Liver (tissue), 9 donors: ENCODE measurements around the gene FAM171A1. TPM values are rescaled to one million over a fixed set of nuclear protein-coding genes. Genes with fewer than 3 reads are reported as not detected.

ENCODE experiments used
- DNase-seq: peaks from one replicate; pipeline ENCODE4 v3.0.0-alpha.2; 2017; ENCODE audit warnings: low spot score
- H3K27ac ChIP-seq, 2 donors: one replicate each; pipeline ENCODE4 v1.7.0; 2013; ENCODE audit warnings: inconsistent platforms in 2 of 2, low read length in 2 of 2, control low read depth in 1 of 2, low read depth in 1 of 2, mild to moderate bottlenecking in 1 of 2
- H3K27me3 ChIP-seq, 4 donors: one replicate each; pipeline versions ENCODE4 v1.6.1 to v1.7.0; 2013; ENCODE audit warnings: low read length in 3 of 4, inconsistent platforms in 1 of 4, mild to moderate bottlenecking in 1 of 4, moderate library complexity in 1 of 4; ENCODE audit not compliant: control insufficient read depth in 4 of 4, insufficient read depth in 4 of 4
- H3K36me3 ChIP-seq, 4 donors: one replicate each; pipeline versions ENCODE4 v1.6.1 to v1.7.0; 2013; ENCODE audit warnings: low read length in 3 of 4, mild to moderate bottlenecking in 3 of 4, low read depth in 1 of 4, moderate library complexity in 1 of 4; ENCODE audit not compliant: control insufficient read depth in 4 of 4, insufficient read depth in 3 of 4
- H3K4me1 ChIP-seq, 4 donors: one replicate each; pipeline versions ENCODE4 v1.6.1 to v1.7.0; 2013; ENCODE audit warnings: low read length in 3 of 4, mild to moderate bottlenecking in 3 of 4, moderate library complexity in 1 of 4; ENCODE audit not compliant: control insufficient read depth in 4 of 4, insufficient read depth in 4 of 4
- H3K4me3 ChIP-seq, 3 donors: one replicate each; pipeline versions ENCODE4 v1.6.1 to v1.7.0; 2013; ENCODE audit warnings: low read length in 3 of 3, control low read depth in 1 of 3, low read depth in 1 of 3, mild to moderate bottlenecking in 1 of 3
- H3K9ac ChIP-seq, 2 donors: one replicate each; pipeline ENCODE4 v1.7.0; 2013; ENCODE audit warnings: low read length in 2 of 2, mild to moderate bottlenecking in 2 of 2, moderate library complexity in 2 of 2, control low read depth in 1 of 2, low read depth in 1 of 2
- H3K9me3 ChIP-seq, 4 donors: one replicate each; pipeline versions ENCODE4 v1.6.1 to v1.7.0; 2013; ENCODE audit warnings: low read length in 3 of 4; ENCODE audit not compliant: control insufficient read depth in 4 of 4
- EGR1 ChIP-seq, 2 donors: IDR thresholded peaks; 2 replicates each; pipeline ENCODE4 v1.6.1; 2016 to 2018; ENCODE audit warnings: antibody characterized with exemption in 2 of 2, low read depth in 2 of 2
- FOXA2 ChIP-seq: IDR thresholded peaks from 2 replicates; pipeline ENCODE4 v1.6.1; 2016; ENCODE audit warnings: antibody characterized with exemption
- GABPA ChIP-seq, 2 donors: IDR thresholded peaks in 1 of 2; conservative IDR thresholded peaks in 1 of 2; 2 replicates each; pipeline ENCODE4 v1.6.1; 2016; ENCODE audit warnings: antibody characterized with exemption in 2 of 2, mild to moderate bottlenecking in 1 of 2, moderate library complexity in 1 of 2
- HNF4A ChIP-seq, 2 donors: conservative IDR thresholded peaks; 2 replicates each; pipeline ENCODE4 v1.6.1; 2016; ENCODE audit warnings: antibody characterized with exemption in 2 of 2, mild to moderate bottlenecking in 2 of 2
- HNF4G ChIP-seq: IDR thresholded peaks from 2 replicates; pipeline ENCODE4 v1.6.1; 2016; ENCODE audit warnings: antibody characterized with exemption
- RXRA ChIP-seq, 2 donors: IDR thresholded peaks; 2 replicates each; pipeline ENCODE4 v1.6.1; 2017 to 2018; ENCODE audit warnings: antibody characterized with exemption in 2 of 2, mild to moderate bottlenecking in 1 of 2
- SP1 ChIP-seq: IDR thresholded peaks from 2 replicates; pipeline ENCODE4 v1.6.1; 2018; ENCODE audit warnings: antibody characterized with exemption, mild to moderate bottlenecking
- TAF1 ChIP-seq: conservative IDR thresholded peaks from 2 replicates; pipeline ENCODE4 v1.6.1; 2016; ENCODE audit warnings: antibody characterized with exemption, mild to moderate bottlenecking
- YY1 ChIP-seq: IDR thresholded peaks from 2 replicates; pipeline ENCODE4 v1.6.1; 2016; ENCODE audit warnings: antibody characterized with exemption, mild to moderate bottlenecking
- WGBS: extraction: QIAGEN DNeasy Blood & Tissue Kit; methylation state at CpG from one replicate; pipeline ENCODE4 v1.1.7; 2013; 5-methylcytosine and 5-hydroxymethylcytosine counted together
- polyA plus RNA-seq, 2 donors: library from polyadenylated mRNA; stranded (reverse) in 1 of 2; unstranded in 1 of 2; fragments of 200-250 nt in 1 of 2; fragments of >200 nt in 1 of 2; fragmentation: Nextera tagmentation in 1 of 2; extraction: Ambion mirVana in 1 of 2; gene quantifications; one replicate each; pipeline versions ENCODE4 v1.2.1 to v1.2.3, GENCODE V29; 2013 to 2015
- total RNA-seq, 2 donors: library from RNA; depleted of rRNA; stranded (reverse); fragments of >200 nt; gene quantifications; one replicate each; pipeline ENCODE4 v1.2.3, GENCODE V29; 2014
- TF ChIP-seq, protein P1 (sequence below): fragments of 150-350 bp; IDR thresholded peaks from 2 replicates; pipeline ENCODE4 v1.5.1; 2017; ENCODE audit warnings: improper control_type of control experiment, low read depth, low read length; ENCODE audit not compliant: missing input control
- TF ChIP-seq, protein P2 (sequence below): IDR thresholded peaks from 2 replicates; pipeline ENCODE4 v1.6.1; 2016; ENCODE audit warnings: antibody characterized with exemption, mild to moderate bottlenecking
- donor health status: healthy.
- donor health status: healthy.
- donor health status: healthy.
- donor health status: healthy.
- donor health status: healthy.

The FAM171A1 gene
- total and polyA plus RNA-seq, 4 donors: 2.5 to 10.2 (median 7.7) TPM

DNA sequence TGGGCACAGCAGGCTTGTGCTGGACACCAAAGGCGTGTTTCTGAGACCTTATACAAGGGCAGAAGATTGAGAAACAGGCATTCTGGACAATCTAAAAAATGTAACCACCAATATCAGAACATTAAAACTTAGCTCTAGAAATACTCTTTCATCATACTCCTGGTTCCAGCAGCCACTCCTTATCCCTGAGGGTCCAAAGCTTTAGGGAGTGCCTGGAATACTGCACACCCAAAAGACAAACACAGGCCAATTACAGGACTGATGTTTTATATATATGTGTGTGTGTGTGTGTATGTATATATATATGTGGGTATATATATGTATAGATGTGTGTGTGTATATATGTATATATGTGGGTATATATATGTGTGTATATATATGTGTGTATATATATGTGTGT is 39.6 kb downstream of the FAM171A1 start:
- Histone ChIP-seq H3K36me3 (no peaks in the 10 kb centered on the region), H3K27me3 (no peaks in the 10 kb centered on the region), H3K4me1 (peaks cover 16 to 31% (median 27%) of the 10 kb centered on the region in 4 donors), H3K9ac (no peak overlapping the region), H3K9me3 (no peaks in the 10 kb centered on the region), H3K27ac (no peak overlapping the region), H3K4me3 (no peak overlapping the region)
- 73% methylated on average over 1 of the region's 1 CpG for WGBS
- DNase-seq: no peak
- TF ChIP-seq SP1: peak; percentile 35
- peak; percentile 40 for TF ChIP-seq HNF4G
- TF ChIP-seq RXRA (IDR thresholded peaks at IDR 0.05): no peak
- no peak for TF ChIP-seq YY1
- peak; percentile 28 to 69 for TF ChIP-seq HNF4A (conservative IDR thresholded peaks at IDR 0.05)

DNA sequence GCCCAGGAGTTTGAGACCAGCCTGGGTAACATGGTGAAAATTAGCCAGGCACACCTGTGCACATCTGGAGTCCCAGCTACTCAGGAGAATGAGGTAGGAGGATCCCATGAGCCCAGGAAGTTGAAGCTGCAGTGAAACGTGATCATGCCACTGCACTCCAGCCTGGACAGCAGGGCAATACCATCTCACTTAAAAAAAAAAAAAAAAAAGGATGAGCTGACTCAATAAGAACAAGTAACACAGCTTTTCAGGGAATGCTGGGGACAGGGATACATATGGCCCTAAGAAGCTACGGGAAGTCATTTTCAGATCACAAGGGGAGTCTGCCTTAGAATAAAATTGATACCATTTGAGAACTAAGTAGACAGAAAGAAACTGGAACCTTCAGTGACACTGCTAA is 41.7 kb downstream of the FAM171A1 start:
- Histone ChIP-seq H3K36me3 (no peaks in the 10 kb centered on the region), H3K27ac (no peak overlapping the region), H3K9ac (no peak overlapping the region), H3K9me3 (no peaks in the 10 kb centered on the region), H3K27me3 (no peaks in the 10 kb centered on the region), H3K4me3 (no peak overlapping the region), H3K4me1 (peaks cover 9 to 11% (median 10%) of the 10 kb centered on the region in 4 donors)
- DNase-seq: no peak
- TF ChIP-seq GABPA (IDR thresholded peaks at IDR 0.05 in 1 of 2, conservative IDR thresholded peaks at IDR 0.05 in 1 of 2) (no peak), EGR1 (IDR thresholded peaks at IDR 0.05; ENCODE audit: low read depth in 2 of 2) (no peak), TAF1 (no peak), FOXA2 (no peak)
- WGBS: 73% methylated on average over 2 of the region's 2 CpGs

GRCh38 chr10:15325944-15326284 is 45.2 kb downstream of the FAM171A1 start:
- no peaks in the 10 kb centered on the region for H3K9me3 ChIP-seq
- H3K27ac ChIP-seq: no peak overlapping the region
- peaks cover 0 to 8% (median 2%) of the 10 kb centered on the region in 4 donors for H3K4me1 ChIP-seq
- TF ChIP-seq, protein P1, sequence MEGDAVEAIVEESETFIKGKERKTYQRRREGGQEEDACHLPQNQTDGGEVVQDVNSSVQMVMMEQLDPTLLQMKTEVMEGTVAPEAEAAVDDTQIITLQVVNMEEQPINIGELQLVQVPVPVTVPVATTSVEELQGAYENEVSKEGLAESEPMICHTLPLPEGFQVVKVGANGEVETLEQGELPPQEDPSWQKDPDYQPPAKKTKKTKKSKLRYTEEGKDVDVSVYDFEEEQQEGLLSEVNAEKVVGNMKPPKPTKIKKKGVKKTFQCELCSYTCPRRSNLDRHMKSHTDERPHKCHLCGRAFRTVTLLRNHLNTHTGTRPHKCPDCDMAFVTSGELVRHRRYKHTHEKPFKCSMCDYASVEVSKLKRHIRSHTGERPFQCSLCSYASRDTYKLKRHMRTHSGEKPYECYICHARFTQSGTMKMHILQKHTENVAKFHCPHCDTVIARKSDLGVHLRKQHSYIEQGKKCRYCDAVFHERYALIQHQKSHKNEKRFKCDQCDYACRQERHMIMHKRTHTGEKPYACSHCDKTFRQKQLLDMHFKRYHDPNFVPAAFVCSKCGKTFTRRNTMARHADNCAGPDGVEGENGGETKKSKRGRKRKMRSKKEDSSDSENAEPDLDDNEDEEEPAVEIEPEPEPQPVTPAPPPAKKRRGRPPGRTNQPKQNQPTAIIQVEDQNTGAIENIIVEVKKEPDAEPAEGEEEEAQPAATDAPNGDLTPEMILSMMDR: no peak
- TF ChIP-seq RXRA (IDR thresholded peaks at IDR 0.05): no peak
- TF ChIP-seq, protein P2, sequence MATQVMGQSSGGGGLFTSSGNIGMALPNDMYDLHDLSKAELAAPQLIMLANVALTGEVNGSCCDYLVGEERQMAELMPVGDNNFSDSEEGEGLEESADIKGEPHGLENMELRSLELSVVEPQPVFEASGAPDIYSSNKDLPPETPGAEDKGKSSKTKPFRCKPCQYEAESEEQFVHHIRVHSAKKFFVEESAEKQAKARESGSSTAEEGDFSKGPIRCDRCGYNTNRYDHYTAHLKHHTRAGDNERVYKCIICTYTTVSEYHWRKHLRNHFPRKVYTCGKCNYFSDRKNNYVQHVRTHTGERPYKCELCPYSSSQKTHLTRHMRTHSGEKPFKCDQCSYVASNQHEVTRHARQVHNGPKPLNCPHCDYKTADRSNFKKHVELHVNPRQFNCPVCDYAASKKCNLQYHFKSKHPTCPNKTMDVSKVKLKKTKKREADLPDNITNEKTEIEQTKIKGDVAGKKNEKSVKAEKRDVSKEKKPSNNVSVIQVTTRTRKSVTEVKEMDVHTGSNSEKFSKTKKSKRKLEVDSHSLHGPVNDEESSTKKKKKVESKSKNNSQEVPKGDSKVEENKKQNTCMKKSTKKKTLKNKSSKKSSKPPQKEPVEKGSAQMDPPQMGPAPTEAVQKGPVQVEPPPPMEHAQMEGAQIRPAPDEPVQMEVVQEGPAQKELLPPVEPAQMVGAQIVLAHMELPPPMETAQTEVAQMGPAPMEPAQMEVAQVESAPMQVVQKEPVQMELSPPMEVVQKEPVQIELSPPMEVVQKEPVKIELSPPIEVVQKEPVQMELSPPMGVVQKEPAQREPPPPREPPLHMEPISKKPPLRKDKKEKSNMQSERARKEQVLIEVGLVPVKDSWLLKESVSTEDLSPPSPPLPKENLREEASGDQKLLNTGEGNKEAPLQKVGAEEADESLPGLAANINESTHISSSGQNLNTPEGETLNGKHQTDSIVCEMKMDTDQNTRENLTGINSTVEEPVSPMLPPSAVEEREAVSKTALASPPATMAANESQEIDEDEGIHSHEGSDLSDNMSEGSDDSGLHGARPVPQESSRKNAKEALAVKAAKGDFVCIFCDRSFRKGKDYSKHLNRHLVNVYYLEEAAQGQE: no peak
- TF ChIP-seq GABPA (IDR thresholded peaks at IDR 0.05 in 1 of 2, conservative IDR thresholded peaks at IDR 0.05 in 1 of 2): no peak
- TF ChIP-seq YY1: no peak
- no peak for DNase-seq
- no peak overlapping the region for H3K4me3 ChIP-seq
- WGBS: 70% methylated on average over 4 of the region's 4 CpGs
- no peaks in the 10 kb centered on the region for H3K36me3 ChIP-seq
- H3K27me3 ChIP-seq: no peaks in the 10 kb centered on the region
- H3K9ac ChIP-seq: no peak overlapping the region
